HEK293T (cell line): ENCODE results near the gene TRIM63.

Source experiments
- FOXM1 ChIP-seq: fragments of 450-650 bp; IDR thresholded peaks from 2 replicates; pipeline ENCODE4 v1.6.1; 2017; ENCODE audit warnings: mild to moderate bottlenecking, borderline replicate concordance
- LEF1 ChIP-seq: fragments of 450-650 bp; IDR thresholded peaks from 2 replicates; pipeline ENCODE4 v1.6.1; 2017; ENCODE audit warnings: mild to moderate bottlenecking, borderline replicate concordance
- SUZ12 ChIP-seq: fragments of 450-650 bp; IDR thresholded peaks from 2 replicates; pipeline ENCODE4 v1.6.1; 2016; ENCODE audit warnings: mild to moderate bottlenecking

GRCh38 chr1:26072305-26072704 is 4.9 kb upstream of the TRIM63 start:
- TF ChIP-seq LEF1 (no peak), FOXM1 (no peak), SUZ12 (no peak)
